GM12865 (cell line): ENCODE results near the gene COX6B2.

Experiments
- DNase-seq: peaks from one replicate; pipeline ENCODE4 v3.0.0; 2010; ENCODE audit warnings: low read depth
- H3K4me3 ChIP-seq: 2 replicates; pipeline ENCODE4 v1.5.1; 2011; ENCODE audit warnings: mild to moderate bottlenecking, low read depth, low read length, control low read depth
- CTCF ChIP-seq: IDR thresholded peaks from 2 replicates; pipeline ENCODE4 v1.5.1; 2011; ENCODE audit warnings: low read length, control low read depth, low read depth, inconsistent platforms; ENCODE audit not compliant: insufficient read depth; ENCODE audit errors: missing control alignments

COX6B2 gene

GRCh38 chr19:55311797-55312196 is 42.7 kb downstream of the COX6B2 start:
- DNase-seq: no peak
- H3K4me3 ChIP-seq: no peak overlapping the region
- no peak for TF ChIP-seq CTCF

GRCh38 chr19:55311397-55311796 is 43.1 kb downstream of the COX6B2 start:
- no peak for TF ChIP-seq CTCF
- H3K4me3 ChIP-seq: no peak overlapping the region
- DNase-seq: no peak

GRCh38 chr19:55310498-55310897 is 44.0 kb downstream of the COX6B2 start:
- TF ChIP-seq CTCF: no peak
- DNase-seq: no peak
- no peak overlapping the region for H3K4me3 ChIP-seq

GRCh38 chr19:55309448-55309847 is 45.1 kb downstream of the COX6B2 start:
- H3K4me3 ChIP-seq: no peak overlapping the region
- TF ChIP-seq CTCF: no peak
- no peak for DNase-seq

GRCh38 chr19:55308281-55308680 is 46.2 kb downstream of the COX6B2 start:
- peak; percentile 40 for DNase-seq
- TF ChIP-seq CTCF: no peak
- no peak overlapping the region for H3K4me3 ChIP-seq

- TF ChIP-seq CTCF: no peak
- DNase-seq: no peak
- H3K4me3 ChIP-seq: no peak overlapping the region
Measured at GRCh38 chr19:55306712-55307111, 47.8 kb downstream of the COX6B2 start.

GRCh38 chr19:55305983-55306562 is 48.4 kb downstream of the COX6B2 start:
- DNase-seq: peak; percentile 30
- no peak for TF ChIP-seq CTCF
- H3K4me3 ChIP-seq: no peak overlapping the region
